HG02678 (cell line): ENCODE measurements around the gene TP63.

ENCODE experiments used
- ATAC-seq: cut with Tn5 transposase; IDR thresholded peaks from one replicate; pipeline ENCODE4 v1.9.1; 2021; ENCODE audit warnings: mild to moderate bottlenecking, moderate library complexity; ENCODE audit not compliant: unreplicated experiment

TP63 gene

GRCh38 chr3:189806171-189806951 lies 175.2 kb downstream of the TP63 start:
- ATAC-seq = no peak

- no peak for ATAC-seq
These were observed 177.2 kb downstream of the TP63 start for GRCh38 chr3:189808246-189809007.

DNA sequence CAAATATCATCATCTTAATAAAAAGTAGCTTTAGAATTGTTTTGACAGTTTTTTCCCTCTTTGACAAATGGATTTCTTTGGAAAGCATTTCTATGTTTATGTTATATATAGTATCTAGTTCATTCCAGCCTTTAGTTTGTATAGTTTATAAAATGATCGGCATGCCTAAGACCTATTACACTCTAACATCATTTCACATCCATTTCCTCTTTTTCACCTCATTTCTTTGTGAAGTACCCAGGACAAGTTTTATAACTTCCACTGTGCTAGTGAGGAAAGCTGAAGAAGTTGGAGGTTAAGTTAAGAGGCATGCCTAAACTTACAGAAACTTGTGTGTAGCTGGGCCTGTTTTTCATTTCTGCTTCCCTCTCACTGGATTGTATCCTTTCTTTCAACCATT lies 178.4 kb downstream of the TP63 start:
- ATAC-seq = no peak

- no peak for ATAC-seq
These were observed 181.7 kb downstream of the TP63 start for GRCh38 chr3:189812806-189813465.

DNA sequence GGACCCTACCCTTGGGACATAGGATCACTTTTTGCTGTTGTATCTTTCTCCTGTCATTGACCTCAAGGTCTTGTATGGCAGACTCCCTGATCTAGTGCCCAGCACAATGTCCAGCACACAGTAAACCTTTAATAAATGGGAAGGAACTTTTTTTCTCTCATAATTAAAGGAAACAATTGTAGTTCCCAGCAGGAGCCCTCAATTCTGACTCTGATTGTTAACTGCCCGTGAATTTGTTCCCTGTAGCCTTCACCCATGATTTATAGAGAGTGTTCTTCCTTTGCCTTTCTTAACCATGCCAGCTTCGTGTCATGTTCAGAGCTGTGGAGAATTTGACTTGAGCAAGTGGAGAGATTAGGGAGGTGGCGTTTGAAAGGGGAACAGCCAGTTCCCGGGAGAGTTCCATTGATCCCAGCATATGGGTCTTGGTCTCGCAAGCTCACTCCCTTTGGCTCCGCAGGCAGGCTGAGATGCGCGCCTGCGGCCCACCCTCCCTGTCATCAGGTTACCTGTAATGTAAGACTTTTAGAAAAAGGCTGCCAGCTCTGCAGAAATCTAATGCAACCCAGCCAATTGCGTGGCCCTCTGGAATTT lies 182.6 kb downstream of the TP63 start:
- no peak for ATAC-seq

GRCh38 chr3:189820365-189820720 lies 189.2 kb downstream of the TP63 start:
- peak; percentile 63 for ATAC-seq

DNA sequence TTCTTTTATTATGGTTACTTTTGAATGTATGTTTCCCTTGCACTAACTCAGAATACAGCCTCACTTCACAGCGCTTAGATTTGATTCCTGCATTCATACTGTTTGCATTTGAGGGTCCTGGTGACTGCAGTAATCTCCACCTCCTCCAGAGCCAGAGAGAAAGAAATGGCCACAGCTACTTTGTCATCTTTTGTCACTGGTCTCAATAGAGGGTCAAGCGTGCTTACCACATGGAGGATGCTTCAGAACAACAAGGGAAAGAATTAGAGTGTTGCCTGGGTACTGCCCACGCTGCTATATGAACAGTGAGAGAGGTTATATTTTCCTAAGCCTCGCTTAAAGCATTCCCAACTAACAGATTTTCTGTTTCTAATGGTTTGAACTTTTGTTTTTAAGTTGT lies 190.1 kb downstream of the TP63 start:
- no peak for ATAC-seq

DNA sequence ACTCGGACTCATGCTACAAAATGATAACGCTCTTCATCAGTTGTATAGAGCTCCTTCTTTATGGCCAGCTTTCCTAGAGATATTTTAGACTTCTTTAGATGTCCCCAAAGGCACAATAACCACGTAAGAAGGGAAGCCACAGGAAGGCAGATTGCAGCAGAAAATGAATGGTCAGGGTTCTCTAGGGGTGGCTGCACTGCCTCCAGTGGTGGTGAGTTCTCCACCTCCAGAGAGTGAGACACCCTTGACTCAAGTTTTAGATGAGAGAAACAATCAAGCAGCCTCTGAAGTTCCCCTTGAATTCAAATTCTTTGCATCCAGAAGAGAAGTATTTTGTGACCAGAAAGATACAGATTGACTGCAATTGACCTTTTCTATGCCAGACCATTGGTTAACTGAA lies 191.5 kb downstream of the TP63 start:
- ATAC-seq = no peak

DNA sequence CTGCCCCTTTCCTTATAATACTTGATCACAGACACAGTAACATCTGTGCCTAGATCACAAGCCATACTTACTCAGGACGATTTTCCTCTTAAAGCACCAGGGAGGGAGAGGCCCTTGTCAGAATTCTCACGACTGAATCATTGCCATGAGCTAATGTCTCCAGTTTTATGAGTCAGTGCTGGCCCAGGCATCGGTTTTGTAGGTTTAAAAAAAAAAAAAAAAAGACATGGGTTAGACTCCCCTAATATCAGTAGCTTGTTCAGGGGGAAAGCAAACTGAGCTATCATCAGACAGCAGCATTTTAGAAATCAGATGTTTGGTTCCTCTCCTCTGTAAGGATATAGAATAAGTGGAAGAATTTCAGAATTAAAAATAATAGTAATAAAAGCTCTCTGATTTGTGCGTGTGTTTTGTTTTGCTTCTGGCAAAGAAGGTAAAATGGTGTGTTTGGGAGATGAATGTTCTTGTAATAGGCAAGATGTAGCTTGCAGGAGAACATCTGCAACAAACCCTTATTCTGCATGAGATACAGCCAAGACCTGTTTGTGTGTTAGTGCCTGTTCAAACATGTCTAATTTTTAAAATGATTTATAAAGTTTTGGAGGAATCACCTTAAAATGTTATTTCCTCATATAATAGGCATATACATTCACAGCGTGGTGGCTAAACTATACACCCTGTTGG lies 193.6 kb downstream of the TP63 start:
- ATAC-seq = no peak

DNA sequence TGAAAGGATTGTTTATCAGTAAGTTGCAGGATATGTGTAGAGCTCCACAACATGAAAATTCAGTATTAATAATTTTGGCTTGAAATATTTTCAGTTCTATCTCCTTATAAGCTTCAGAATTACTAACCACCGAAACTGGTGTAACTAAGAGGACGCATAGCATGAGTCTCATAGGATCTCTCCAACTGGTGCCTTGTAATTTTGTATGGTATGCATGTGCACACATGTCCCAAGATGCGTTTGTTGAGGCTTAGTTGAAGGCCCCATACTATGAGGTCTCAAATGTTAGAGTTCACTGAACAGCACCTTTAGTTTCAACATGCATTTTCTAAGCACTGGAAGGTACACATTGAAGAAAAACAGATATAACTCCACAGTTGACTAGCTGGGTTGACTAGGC lies 195.4 kb downstream of the TP63 start:
- ATAC-seq = no peak

GRCh38 chr3:189827108-189827507 lies 195.9 kb downstream of the TP63 start:
- ATAC-seq = no peak

GRCh38 chr3:189830401-189830800 lies 199.2 kb downstream of the TP63 start:
- ATAC-seq = no peak

- ATAC-seq = no peak
These were observed 202.1 kb downstream of the TP63 start for GRCh38 chr3:189833266-189833665.

- ATAC-seq = no peak
These were observed 202.8 kb downstream of the TP63 start for GRCh38 chr3:189833996-189834395.

DNA sequence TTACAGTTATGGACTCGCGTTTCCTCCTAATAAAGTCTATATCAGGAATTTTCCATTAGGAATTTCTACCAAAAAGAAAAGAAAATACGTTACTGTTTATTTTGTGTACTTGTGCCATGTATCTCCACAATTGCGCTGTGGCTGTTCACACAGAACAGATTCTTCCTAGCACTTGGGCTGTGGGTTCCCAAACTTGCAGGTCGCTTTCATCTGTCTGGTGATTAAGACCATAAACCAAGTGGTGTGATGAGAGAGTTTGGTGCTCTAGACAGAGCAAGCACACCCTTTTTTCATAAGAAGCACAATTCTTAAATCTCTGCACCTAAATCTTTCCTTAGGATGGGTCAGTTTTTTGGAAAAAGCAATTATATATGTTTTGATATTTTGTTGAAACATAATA lies 203.3 kb downstream of the TP63 start:
- ATAC-seq = no peak

DNA sequence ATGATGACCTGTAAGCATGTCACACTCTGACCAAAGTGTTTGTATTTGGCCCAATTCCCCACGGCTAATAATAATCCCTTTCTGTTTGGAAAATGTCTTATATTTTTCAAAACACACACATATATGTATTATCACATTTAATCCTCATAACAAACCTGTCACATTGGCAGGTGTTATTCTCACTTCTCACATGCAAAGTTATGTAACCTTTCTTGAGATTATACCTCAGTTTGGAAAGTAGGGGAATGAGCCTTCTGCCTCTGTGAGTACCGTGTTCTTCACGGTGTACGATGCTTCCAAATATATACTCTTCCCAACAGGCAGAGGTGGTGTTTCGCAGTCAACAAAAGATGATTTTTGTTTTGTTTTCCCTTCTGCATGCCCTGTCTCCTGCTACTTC lies 205.6 kb downstream of the TP63 start:
- ATAC-seq = no peak

GRCh38 chr3:189838291-189838690 lies 207.1 kb downstream of the TP63 start:
- ATAC-seq = no peak

- ATAC-seq = no peak
These were observed 208.4 kb downstream of the TP63 start for GRCh38 chr3:189839576-189839975.

- no peak for ATAC-seq
These were observed 210.4 kb downstream of the TP63 start for GRCh38 chr3:189841473-189842205.
